Erythroblast (primary cell): ENCODE measurements around the gene GABBR1.

Experiments used
- GATA1 ChIP-seq: IDR thresholded peaks from 2 replicates; pipeline ENCODE4 v1.6.1; 2011; ENCODE audit warnings: low read depth, mild to moderate bottlenecking, control low read depth, low read length, moderate library complexity
- POLR2A ChIP-seq: IDR thresholded peaks from 2 replicates; pipeline ENCODE4 v1.6.1; 2011; ENCODE audit warnings: mild to moderate bottlenecking, low read length

DNA sequence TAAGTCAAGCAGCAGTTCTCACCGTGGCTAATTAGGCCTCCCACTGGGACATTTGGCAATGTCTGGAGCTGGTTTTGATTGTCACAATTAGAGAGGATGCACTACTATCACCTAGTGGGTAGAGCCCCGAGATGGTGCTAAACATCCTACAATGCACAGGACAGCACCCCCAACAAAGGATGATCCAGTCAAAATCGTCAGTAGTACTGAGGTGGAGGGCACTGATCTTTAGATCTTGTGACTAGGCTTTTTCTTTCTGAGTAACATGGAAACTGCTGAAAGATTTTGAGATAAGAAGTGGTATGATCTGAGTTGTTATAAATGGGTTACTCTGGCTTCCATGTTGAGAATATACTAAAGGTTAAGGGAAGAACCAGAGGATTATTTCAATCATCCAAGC lies 85.4 kb downstream of the GABBR1 start:
- TF ChIP-seq POLR2A (no peak), GATA1 (no peak)
